MM.1S (cell line): ENCODE data around the gene CCSER2.

Experiments used
- DNase-seq: peaks from one replicate; pipeline ENCODE4 v3.0.0-alpha.2; 2015
- H2AFZ ChIP-seq: fragments of 300-600 bp; sonication (generic); 2 replicates; pipeline ENCODE4 v1.6.0; 2016; ENCODE audit warnings: antibody characterized with exemption, low read length
- H3F3A ChIP-seq: fragments of 300-600 bp; sonication (generic); 2 replicates; pipeline ENCODE4 v1.6.1; 2016; ENCODE audit warnings: mild to moderate bottlenecking, antibody characterized with exemption, low read length, moderate library complexity, mixed read lengths; ENCODE audit not compliant: insufficient read depth
- H3K27ac ChIP-seq: fragments of 300-600 bp; sonication (generic); 2 replicates; pipeline ENCODE4 v1.5.1; 2016; ENCODE audit warnings: mild to moderate bottlenecking, low read length
- H3K27me3 ChIP-seq: fragments of 300-600 bp; sonication (generic); replicated peaks from 2 replicates; pipeline ENCODE4 v1.6.0; 2016; ENCODE audit warnings: low read length; ENCODE audit not compliant: insufficient read depth
- H3K36me3 ChIP-seq: fragments of 300-600 bp; sonication (generic); replicated peaks from 2 replicates; pipeline ENCODE4 v1.6.1; 2016; ENCODE audit warnings: mild to moderate bottlenecking, low read length, mixed read lengths; ENCODE audit not compliant: insufficient read depth
- H3K4me1 ChIP-seq: fragments of 300-600 bp; sonication (generic); 2 replicates; pipeline ENCODE4 v1.6.1; 2016; ENCODE audit warnings: low read length, mixed read lengths
- H3K4me2 ChIP-seq: fragments of 300-600 bp; sonication (generic); 2 replicates; pipeline ENCODE4 v1.6.0; 2016; ENCODE audit warnings: low read depth, low read length
- H3K4me3 ChIP-seq: fragments of 300-600 bp; sonication (generic); 2 replicates; pipeline ENCODE4 v1.5.1; 2016; ENCODE audit warnings: low read length, mixed read lengths
- H3K79me2 ChIP-seq: fragments of 300-600 bp; sonication (generic); 2 replicates; pipeline ENCODE4 v1.6.1; 2016; ENCODE audit warnings: mixed run types, low read length, mixed read lengths
- H3K9ac ChIP-seq: fragments of 300-600 bp; sonication (generic); 2 replicates; pipeline ENCODE4 v1.6.1; 2016; ENCODE audit warnings: low read length, mixed read lengths
- H3K9me2 ChIP-seq: fragments of 300-600 bp; sonication (generic); replicated peaks from 2 replicates; pipeline ENCODE4 v1.6.1; 2016; ENCODE audit warnings: mild to moderate bottlenecking, low read length, mixed read lengths; ENCODE audit not compliant: insufficient read depth
- H3K9me3 ChIP-seq: fragments of 300-600 bp; sonication (generic); replicated peaks from 2 replicates; pipeline ENCODE4 v1.6.1; 2016; ENCODE audit warnings: mild to moderate bottlenecking, low read length, mixed read lengths; ENCODE audit not compliant: insufficient read depth
- H4K20me1 ChIP-seq: fragments of 300-600 bp; sonication (generic); 2 replicates; pipeline ENCODE4 v1.6.1; 2016; ENCODE audit warnings: mild to moderate bottlenecking, low read length, moderate library complexity, mixed read lengths; ENCODE audit not compliant: insufficient read depth
- EZH2 ChIP-seq: fragments of 300-600 bp; sonication (generic); optimal IDR thresholded peaks from 2 replicates; pipeline ENCODE3; 2017; ENCODE audit warnings: low read depth, mild to moderate bottlenecking, antibody characterized with exemption, low read length, mixed read lengths
- EZH2phosphoT487 ChIP-seq: fragments of 300-600 bp; sonication (generic); IDR thresholded peaks from 2 replicates; pipeline ENCODE4 v1.6.1; 2018; ENCODE audit warnings: antibody characterized with exemption, low read length
- TF ChIP-seq, protein P1 (sequence below): fragments of 300-600 bp; sonication (generic); IDR thresholded peaks from 2 replicates; pipeline ENCODE4 v1.5.1; 2016; ENCODE audit warnings: antibody characterized with exemption, low read length, mixed read lengths

The CCSER2 gene

DNA sequence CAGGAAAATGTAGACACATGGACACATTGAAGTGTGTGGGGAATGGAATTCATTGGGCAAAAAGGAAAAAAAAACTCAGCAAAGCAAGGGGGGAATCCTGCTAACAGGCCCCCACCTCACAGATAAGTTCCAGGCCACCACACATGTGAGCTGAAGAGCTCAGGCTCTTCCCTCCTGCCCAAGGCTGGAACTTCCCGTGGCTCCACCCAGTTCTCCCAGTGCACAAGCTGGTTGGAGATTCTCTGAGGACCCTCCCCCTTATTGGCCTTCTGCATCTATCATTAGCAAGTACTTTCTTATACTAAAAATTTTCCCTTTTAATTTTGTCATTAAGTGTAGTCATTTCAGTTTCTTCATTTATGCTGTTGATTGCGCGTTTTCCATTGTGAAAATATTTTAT is 190.8 kb downstream of the CCSER2 start:
- Histone ChIP-seq H3K36me3 (no peaks in the 10 kb centered on the region), H3K9me2 (no peaks in the 10 kb centered on the region), H3K4me3 (no peak overlapping the region), H3K4me2 (no peak overlapping the region), H3K79me2 (no peaks in the 10 kb centered on the region), H3K27me3 (no peaks in the 10 kb centered on the region), H3K4me1 (no peaks in the 10 kb centered on the region), H3K9ac (no peak overlapping the region), H4K20me1 (no peaks in the 10 kb centered on the region), H3K9me3 (no peaks in the 10 kb centered on the region), H2AFZ (no peak overlapping the region), H3K27ac (no peak overlapping the region), H3F3A (no peaks in the 10 kb centered on the region)
- TF ChIP-seq EZH2phosphoT487 (no peak), EZH2 (no peak)
- TF ChIP-seq, protein P1, sequence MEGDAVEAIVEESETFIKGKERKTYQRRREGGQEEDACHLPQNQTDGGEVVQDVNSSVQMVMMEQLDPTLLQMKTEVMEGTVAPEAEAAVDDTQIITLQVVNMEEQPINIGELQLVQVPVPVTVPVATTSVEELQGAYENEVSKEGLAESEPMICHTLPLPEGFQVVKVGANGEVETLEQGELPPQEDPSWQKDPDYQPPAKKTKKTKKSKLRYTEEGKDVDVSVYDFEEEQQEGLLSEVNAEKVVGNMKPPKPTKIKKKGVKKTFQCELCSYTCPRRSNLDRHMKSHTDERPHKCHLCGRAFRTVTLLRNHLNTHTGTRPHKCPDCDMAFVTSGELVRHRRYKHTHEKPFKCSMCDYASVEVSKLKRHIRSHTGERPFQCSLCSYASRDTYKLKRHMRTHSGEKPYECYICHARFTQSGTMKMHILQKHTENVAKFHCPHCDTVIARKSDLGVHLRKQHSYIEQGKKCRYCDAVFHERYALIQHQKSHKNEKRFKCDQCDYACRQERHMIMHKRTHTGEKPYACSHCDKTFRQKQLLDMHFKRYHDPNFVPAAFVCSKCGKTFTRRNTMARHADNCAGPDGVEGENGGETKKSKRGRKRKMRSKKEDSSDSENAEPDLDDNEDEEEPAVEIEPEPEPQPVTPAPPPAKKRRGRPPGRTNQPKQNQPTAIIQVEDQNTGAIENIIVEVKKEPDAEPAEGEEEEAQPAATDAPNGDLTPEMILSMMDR: no peak
- no peak for DNase-seq

DNA sequence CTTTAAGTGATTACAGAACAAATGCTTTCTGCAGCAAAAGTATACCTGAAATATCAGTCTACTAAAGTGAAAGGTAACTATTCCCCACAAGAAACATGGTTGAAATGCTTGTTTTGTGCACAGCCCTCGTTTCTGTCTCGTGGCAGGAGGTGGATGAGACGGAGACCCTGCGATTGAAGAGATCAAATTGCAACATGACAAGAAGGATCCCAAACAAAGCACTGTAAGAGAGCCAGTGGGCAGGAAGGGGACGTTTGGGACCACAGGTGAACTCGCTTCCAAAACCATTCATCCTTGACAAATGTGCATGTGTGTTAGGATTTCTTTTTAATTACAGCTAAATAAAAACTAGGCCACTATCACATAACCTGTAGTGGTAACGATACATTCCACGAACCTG is 192.6 kb downstream of the CCSER2 start:
- Histone ChIP-seq H3K9me3 (no peaks in the 10 kb centered on the region), H3K4me2 (no peak overlapping the region)

DNA sequence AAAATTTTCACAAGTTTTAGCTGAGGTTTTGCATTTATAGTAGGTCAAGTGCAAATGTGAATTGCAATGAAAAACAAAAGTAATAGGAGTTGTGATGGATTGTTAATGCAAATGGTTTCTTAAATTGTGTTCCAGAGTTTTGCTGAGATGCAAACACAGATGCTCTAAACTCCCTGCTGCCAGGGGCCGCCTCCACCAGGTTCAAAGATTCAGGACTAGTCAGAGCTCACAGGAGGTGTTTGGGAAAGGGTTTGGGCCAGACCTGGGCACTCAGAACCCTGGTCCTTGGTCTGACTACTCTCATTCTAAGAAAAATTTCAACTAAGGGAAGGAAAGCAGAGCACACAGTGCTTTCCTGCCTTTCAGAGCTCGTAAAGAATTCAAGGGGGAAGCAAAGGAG is 193.1 kb downstream of the CCSER2 start:
- Histone ChIP-seq H3K79me2 (no peaks in the 10 kb centered on the region), H3K4me2 (no peak overlapping the region), H3F3A (no peaks in the 10 kb centered on the region), H3K27ac (no peak overlapping the region), H3K9me2 (no peaks in the 10 kb centered on the region), H3K36me3 (no peaks in the 10 kb centered on the region), H3K9ac (no peak overlapping the region), H4K20me1 (no peaks in the 10 kb centered on the region), H3K4me1 (no peaks in the 10 kb centered on the region), H3K4me3 (no peak overlapping the region), H3K27me3 (no peaks in the 10 kb centered on the region), H3K9me3 (no peaks in the 10 kb centered on the region), H2AFZ (no peak overlapping the region)
- no peak for TF ChIP-seq EZH2
- TF ChIP-seq, protein P1: no peak
- no peak for TF ChIP-seq EZH2phosphoT487
- DNase-seq: no peak

More for the DNA sequence above, 192.6 kb downstream of the CCSER2 start:
- Histone ChIP-seq H3K9me2 (no peaks in the 10 kb centered on the region), H3K27ac (no peak overlapping the region), H3K9ac (no peak overlapping the region), H2AFZ (no peak overlapping the region), H3K79me2 (no peaks in the 10 kb centered on the region), H3K4me1 (no peaks in the 10 kb centered on the region), H3F3A (no peaks in the 10 kb centered on the region), H3K36me3 (no peaks in the 10 kb centered on the region), H4K20me1 (no peaks in the 10 kb centered on the region), H3K27me3 (no peaks in the 10 kb centered on the region), H3K4me3 (no peak overlapping the region)
- no peak for DNase-seq
- TF ChIP-seq EZH2phosphoT487 (no peak), EZH2 (no peak)

DNA sequence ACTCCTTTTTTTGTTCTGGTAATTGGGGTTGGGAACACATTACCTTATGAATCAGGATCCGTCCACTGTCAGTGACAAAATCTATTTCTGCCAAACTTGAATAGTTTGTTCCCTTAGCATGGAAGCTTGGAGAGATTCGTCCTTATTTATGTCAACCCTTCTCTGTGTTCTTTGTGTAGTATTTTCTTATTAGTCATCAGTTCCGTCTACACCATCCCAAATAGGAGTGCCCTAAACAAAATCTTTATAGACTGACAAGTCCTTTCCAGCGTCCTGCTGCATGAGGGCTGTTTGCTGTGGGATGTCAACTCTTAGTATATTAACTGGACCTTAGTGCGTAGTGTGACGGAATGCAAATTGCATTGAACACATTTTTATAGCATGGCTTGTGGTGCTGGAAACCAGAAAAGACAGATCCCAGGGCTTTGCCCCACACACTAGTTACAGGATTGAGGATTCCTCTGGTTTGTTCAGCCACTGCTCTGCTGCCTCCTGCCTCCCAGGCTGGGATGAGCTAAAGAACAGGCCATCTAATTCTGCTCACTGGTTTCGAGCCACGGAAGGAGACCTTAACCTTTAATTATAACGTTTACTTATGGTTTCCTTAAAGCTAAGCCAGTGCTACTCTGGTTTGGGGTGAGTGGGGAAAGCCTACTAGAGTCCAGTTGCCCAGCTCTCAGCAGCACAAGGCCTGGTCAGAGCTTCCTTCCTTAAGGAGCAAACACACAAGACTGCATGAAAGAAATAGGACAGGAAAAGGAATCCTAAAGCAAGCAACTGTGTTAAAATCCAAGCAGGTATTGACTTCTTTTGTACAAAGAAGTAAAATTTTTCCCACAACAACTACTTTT is 194.4 kb downstream of the CCSER2 start:
- no peaks in the 10 kb centered on the region for H3K36me3 ChIP-seq
- H2AFZ ChIP-seq: no peak overlapping the region
- H3F3A ChIP-seq: no peaks in the 10 kb centered on the region
- no peaks in the 10 kb centered on the region for H4K20me1 ChIP-seq
- no peaks in the 10 kb centered on the region for H3K9me2 ChIP-seq
- no peak overlapping the region for H3K4me2 ChIP-seq
- no peak overlapping the region for H3K9ac ChIP-seq
- H3K27me3 ChIP-seq: no peaks in the 10 kb centered on the region
- H3K4me3 ChIP-seq: no peak overlapping the region
- no peak for TF ChIP-seq EZH2phosphoT487
- no peak for TF ChIP-seq EZH2
- TF ChIP-seq, protein P1: no peak
- no peaks in the 10 kb centered on the region for H3K9me3 ChIP-seq
- no peak for DNase-seq
- H3K4me1 ChIP-seq: no peaks in the 10 kb centered on the region
- H3K27ac ChIP-seq: no peak overlapping the region
- H3K79me2 ChIP-seq: no peaks in the 10 kb centered on the region
